ENCODE data around the gene TFAP2D. TPM values are rescaled to one million over a fixed set of nuclear protein-coding genes. Genes with fewer than 3 reads are reported as not detected.

TFAP2D gene
- total and polyA plus RNA-seq, 2 of the 4 experiments (the other 2 are of a cell fraction): not detected

GRCh38 chr6:50807035-50807434, 93.7 kb downstream of the TFAP2D start:
- BruUV-seq (replicated peaks): no TSS peak
- dilution Hi-C loops (cut with HindIII; ENCODE audit: low sequenced_read_pairs, unreplicated experiment): no loop called here
- H4K91ac ChIP-seq (ENCODE audit: insufficient read depth, low read depth, low read length): no peak overlapping the region
- in situ Hi-C loops (cut with MboI; ENCODE audit: low sequenced_read_pairs): loop anchor here (25.0 kb wide), 1 partner anchor 1205 kb away; no protein-coding TSS in a partner anchor
- POLR2A ChIA-PET (ENCODE audit: unreplicated experiment): no interaction called here
- no peak overlapping the region for H2AK5ac ChIP-seq (ENCODE audit: low read depth, low read length)
- no peak for ATAC-seq (ENCODE audit: low read depth)
- H2AK9ac ChIP-seq (replicated peaks; ENCODE audit: low read depth, low read length, poor library complexity): no peak overlapping the region
- H3K27me3 ChIP-seq (ENCODE audit: control insufficient read depth, insufficient read depth, low read length): no peaks in the 10 kb centered on the region
- H3K4ac ChIP-seq (ENCODE audit: low read depth, low read length): no peak overlapping the region
- H2BK20ac ChIP-seq (ENCODE audit: low read depth, low read length): no peak overlapping the region
- no peak overlapping the region for H3K4me2 ChIP-seq (ENCODE audit: low read depth, low read length)
- no peak overlapping the region for H4K5ac ChIP-seq (ENCODE audit: low read depth, low read length)
- no peak overlapping the region for H3K9ac ChIP-seq (ENCODE audit: low read depth, low read length)
- no peak overlapping the region for H4K8ac ChIP-seq (ENCODE audit: low read depth in 2 of 2, low read length in 2 of 2)
- no peaks in the 10 kb centered on the region for H3K9me1 ChIP-seq (ENCODE audit: insufficient read depth, low read length)
- H2BK120ac ChIP-seq (ENCODE audit: low read depth, low read length): no peak overlapping the region
- no peak overlapping the region for H3K18ac ChIP-seq (ENCODE audit: low read depth, low read length)
- H3K4me3 ChIP-seq (ENCODE audit: insufficient read depth, low read depth, low read length): no peak overlapping the region
- CTCF ChIA-PET: no interaction called here
- no peaks in the 10 kb centered on the region for H3K79me1 ChIP-seq (ENCODE audit: low read depth in 1 of 2, low read length in 2 of 2)
- no peak overlapping the region for H3K23ac ChIP-seq (ENCODE audit: low read depth, low read length)
- no peak overlapping the region for H3K14ac ChIP-seq (replicated peaks; ENCODE audit: low read depth, low read length)
- H2BK5ac ChIP-seq (ENCODE audit: low read depth, low read length, poor library complexity, severe bottlenecking): no peak overlapping the region
- no peak overlapping the region for H2AFZ ChIP-seq (replicated peaks; ENCODE audit: low read length, poor library complexity)
- H3K56ac ChIP-seq (ENCODE audit: extremely low read depth, insufficient read depth, low read length): no peak overlapping the region
- H2BK15ac ChIP-seq (ENCODE audit: low read depth, low read length): no peak overlapping the region
- no peaks in the 10 kb centered on the region for H3K36me3 ChIP-seq (ENCODE audit: control insufficient read depth, insufficient read depth, low read length)
- intact Hi-C loops (cut with micrococcal nuclease): no loop called here
- no peak for TF ChIP-seq CEBPB (IDR thresholded peaks at IDR 0.05; ENCODE audit: low read depth, low read length)
- no peak for TF ChIP-seq NFE2L2 (IDR thresholded peaks at IDR 0.05; ENCODE audit: low read depth, low read length)
- no peak for TF ChIP-seq POLR2A (IDR thresholded peaks at IDR 0.05; ENCODE audit: low read depth, low read length)
- no peak for TF ChIP-seq BHLHE40 (IDR thresholded peaks at IDR 0.05; ENCODE audit: low read depth, low read length)
- TF ChIP-seq USF2 (IDR thresholded peaks at IDR 0.05; ENCODE audit: low read depth, low read length): no peak
- no peak for TF ChIP-seq RFX5 (IDR thresholded peaks at IDR 0.05; ENCODE audit: low read depth, low read length)
- no peak for TF ChIP-seq ELK1 (IDR thresholded peaks at IDR 0.05; ENCODE audit: borderline replicate concordance, low read depth, low read length)
- no peak for TF ChIP-seq RCOR1 (IDR thresholded peaks at IDR 0.05; ENCODE audit: insufficient replicate concordance, low read length)
- no peak for TF ChIP-seq MAFK (IDR thresholded peaks at IDR 0.05; ENCODE audit: low read depth, low read length)
- TF ChIP-seq RAD21 (IDR thresholded peaks at IDR 0.05; ENCODE audit: low read length): no peak
- no peak for TF ChIP-seq MXI1 (IDR thresholded peaks at IDR 0.05; ENCODE audit: borderline replicate concordance, low read depth, low read length)
- TF ChIP-seq CHD1 (IDR thresholded peaks at IDR 0.05; ENCODE audit: low read depth, low read length): no peak
- TF ChIP-seq SMC3 (IDR thresholded peaks at IDR 0.05; ENCODE audit: low read depth, low read length): no peak
- no peak for TF ChIP-seq MAZ (IDR thresholded peaks at IDR 0.05; ENCODE audit: borderline replicate concordance, low read depth, low read length)
- TF ChIP-seq CTCF (conservative IDR thresholded peaks at IDR 0.05; ENCODE audit: low read depth, low read length): no peak
- no peak for TF ChIP-seq FOS (IDR thresholded peaks at IDR 0.05; ENCODE audit: low read depth, low read length)
- H4K20me1 ChIP-seq (ENCODE audit: insufficient read depth, low read length): no peaks in the 10 kb centered on the region
- H3K9me3 ChIP-seq (ENCODE audit: control insufficient read depth, insufficient read depth, low read length): no peaks in the 10 kb centered on the region
- no peaks in the 10 kb centered on the region for H3K4me1 ChIP-seq (ENCODE audit: control insufficient read depth, insufficient read depth, low read length)
- DNase-seq: no peak
- H3K27ac ChIP-seq (ENCODE audit: insufficient read depth, low read length): no peak overlapping the region
